Activated T-helper 17 cell treated with anti-CD3 and anti-CD28 coated beads, Interleukin-2, amount 50 U/mL, for 72 hours (primary cell): ENCODE measurements around the gene SLC13A2. TPM values are rescaled to one million over a fixed set of nuclear protein-coding genes. Genes with fewer than 3 reads are reported as not detected.

Experiments
- ATAC-seq: fragments of 150-1000 bp; cut with Tn5 transposase; replicated peaks from 2 replicates; pipeline ENCODE4 v1.10.0; 2021; ENCODE audit warnings: mild to moderate bottlenecking, moderate library complexity
- H3K27ac Mint-ChIP-seq: one replicate; pipeline ENCODE4 v1.8.0; 2022; ENCODE audit warnings: mixed read lengths
- H3K27me3 Mint-ChIP-seq: one replicate; pipeline ENCODE4 v1.8.0; 2022; ENCODE audit warnings: mixed read lengths
- H3K36me3 Mint-ChIP-seq: one replicate; pipeline ENCODE4 v1.8.0; 2022; ENCODE audit warnings: low read depth, mild to moderate bottlenecking, mixed read lengths
- H3K4me1 Mint-ChIP-seq: one replicate; pipeline ENCODE4 v1.8.0; 2022; ENCODE audit warnings: mixed read lengths
- H3K4me3 Mint-ChIP-seq: one replicate; pipeline ENCODE4 v1.8.0; 2022; ENCODE audit warnings: mild to moderate bottlenecking, mixed read lengths
- H3K9me3 Mint-ChIP-seq: one replicate; pipeline ENCODE4 v1.8.0; 2022; ENCODE audit warnings: mixed read lengths
- total RNA-seq, 2 donors: library from RNA; stranded (reverse); gene quantifications; one replicate each; pipeline ENCODE4 v1.2.3, GENCODE V29; 2022

Gene SLC13A2
- total RNA-seq, 2 donors from 2014 or later: not detected

DNA sequence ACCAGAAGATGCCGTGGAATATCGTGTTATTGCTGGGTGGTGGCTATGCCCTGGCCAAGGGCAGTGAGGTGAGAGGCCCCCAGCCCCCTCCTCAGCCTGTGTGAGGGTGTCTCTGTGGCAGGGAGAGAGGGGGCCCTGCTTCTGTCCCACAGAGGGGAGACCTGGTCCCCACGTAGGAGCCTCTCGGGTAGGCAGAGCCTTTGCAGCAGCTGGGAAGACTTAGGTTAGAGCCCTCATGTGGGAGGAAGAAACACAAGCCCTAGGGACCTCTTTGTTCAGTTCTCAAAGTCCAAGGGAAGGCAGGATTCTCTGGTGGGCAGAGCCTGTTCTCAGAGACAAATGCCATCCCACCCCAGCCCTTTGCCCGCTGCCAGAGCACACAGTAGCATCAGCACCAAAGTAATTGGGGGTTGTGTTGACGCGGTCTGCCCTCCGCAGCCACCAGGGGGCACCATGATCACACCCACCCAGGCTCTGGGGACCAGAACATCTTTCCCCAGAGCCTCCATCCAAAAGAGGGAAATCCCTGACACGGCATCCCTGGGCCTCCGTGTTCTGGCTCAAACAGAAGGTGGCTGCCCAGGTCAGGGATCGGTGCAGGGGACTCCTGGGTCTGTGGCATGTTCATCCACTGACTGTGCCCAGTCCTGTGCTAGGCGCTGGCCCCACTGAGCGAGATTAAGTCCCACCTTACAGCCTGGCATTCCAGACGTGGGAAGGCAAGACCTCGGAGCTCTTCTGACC, 21.2 kb downstream of the SLC13A2 start:
- ATAC-seq: peak; percentile 87
- H3K4me3 Mint-ChIP-seq: no peak overlapping the region
- H3K4me1 Mint-ChIP-seq: no peaks in the 10 kb centered on the region
- H3K27me3 Mint-ChIP-seq: peaks cover 5% of the 10 kb centered on the region
- no peaks in the 10 kb centered on the region for H3K36me3 Mint-ChIP-seq
- H3K27ac Mint-ChIP-seq: no peak overlapping the region
- no peaks in the 10 kb centered on the region for H3K9me3 Mint-ChIP-seq

DNA sequence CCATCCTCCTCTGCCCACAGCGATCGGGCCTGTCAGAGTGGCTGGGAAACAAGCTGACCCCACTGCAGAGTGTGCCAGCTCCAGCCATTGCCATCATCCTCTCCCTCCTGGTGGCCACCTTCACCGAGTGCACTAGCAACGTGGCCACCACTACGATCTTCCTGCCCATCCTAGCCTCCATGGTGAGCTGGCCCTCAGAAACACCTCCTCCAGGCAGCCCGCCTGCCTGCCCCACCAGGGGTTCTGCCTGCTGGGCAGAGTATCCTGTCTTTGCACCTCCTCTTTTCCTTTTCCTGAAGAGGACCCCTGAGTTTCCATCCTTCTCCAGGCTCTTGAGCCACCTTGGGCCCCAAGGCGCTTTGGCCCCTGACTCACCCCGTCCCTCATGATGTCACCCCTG, 22.2 kb downstream of the SLC13A2 start:
- Mint-ChIP-seq H3K27me3 (peaks cover 5% of the 10 kb centered on the region), H3K4me3 (no peak overlapping the region), H3K9me3 (no peaks in the 10 kb centered on the region), H3K36me3 (no peaks in the 10 kb centered on the region), H3K4me1 (no peaks in the 10 kb centered on the region), H3K27ac (no peak overlapping the region)
- ATAC-seq: no peak

DNA sequence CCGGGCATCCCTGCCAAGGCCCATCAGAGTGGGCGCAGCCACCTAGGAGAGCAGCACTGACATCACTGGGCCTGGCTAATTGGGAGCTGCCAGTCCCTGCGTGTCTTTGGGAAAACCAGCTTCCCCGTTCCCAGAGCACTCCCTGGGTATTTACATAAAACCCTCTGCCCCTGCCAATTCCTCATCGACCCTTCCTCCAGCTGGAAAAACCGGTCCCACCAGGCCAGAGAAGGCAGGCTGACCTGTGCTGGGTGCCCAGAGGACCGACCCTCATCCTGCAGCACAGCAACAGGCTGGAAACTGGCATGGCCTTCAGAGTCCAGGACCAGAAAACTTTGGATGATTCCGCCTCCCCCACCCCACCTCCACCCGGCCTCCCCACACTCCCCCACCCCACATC, 24.5 kb downstream of the SLC13A2 start:
- Mint-ChIP-seq H3K4me1 (no peaks in the 10 kb centered on the region), H3K4me3 (no peak overlapping the region), H3K9me3 (no peaks in the 10 kb centered on the region), H3K27me3 (peaks cover 1% of the 10 kb centered on the region), H3K36me3 (no peaks in the 10 kb centered on the region), H3K27ac (no peak overlapping the region)
- no peak for ATAC-seq

DNA sequence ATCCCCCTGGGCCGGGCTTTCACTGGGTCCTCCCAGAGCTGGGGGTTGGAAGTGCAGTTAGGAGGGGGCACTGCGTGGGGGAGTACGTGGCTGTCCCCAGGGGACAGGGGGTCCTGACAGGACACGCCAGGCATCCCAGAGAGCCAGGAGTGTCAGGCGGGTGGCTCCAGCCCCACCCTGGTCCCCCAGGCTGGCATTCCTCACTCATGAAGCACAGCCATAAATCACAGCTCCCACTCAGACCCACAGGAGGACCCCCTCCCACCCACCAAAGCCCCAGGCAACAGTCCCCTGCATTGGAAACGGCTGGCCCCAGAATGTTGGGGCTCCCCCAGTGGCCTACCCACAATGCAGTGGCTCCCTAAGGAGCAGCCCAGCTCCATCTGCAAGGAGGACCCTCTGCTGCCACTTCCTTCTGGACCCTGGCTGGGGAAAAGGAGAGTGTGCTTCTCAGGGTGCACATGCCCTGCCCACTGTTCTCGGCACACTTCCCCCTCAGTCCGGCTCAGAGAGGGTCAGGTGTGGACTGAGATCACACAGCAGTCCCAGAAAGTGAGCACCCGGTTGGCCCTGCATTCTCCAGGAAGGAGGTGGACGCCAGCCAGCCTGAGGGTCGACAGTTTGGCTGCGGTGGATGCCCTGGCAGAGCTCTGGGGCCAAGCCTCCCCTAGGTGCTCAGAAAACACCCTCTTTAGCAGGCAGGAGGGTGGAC, 25.4 kb downstream of the SLC13A2 start:
- no peaks in the 10 kb centered on the region for H3K36me3 Mint-ChIP-seq
- H3K27me3 Mint-ChIP-seq: no peaks in the 10 kb centered on the region
- no peak for ATAC-seq
- no peak overlapping the region for H3K4me3 Mint-ChIP-seq
- no peaks in the 10 kb centered on the region for H3K4me1 Mint-ChIP-seq
- H3K27ac Mint-ChIP-seq: no peak overlapping the region
- no peaks in the 10 kb centered on the region for H3K9me3 Mint-ChIP-seq

DNA sequence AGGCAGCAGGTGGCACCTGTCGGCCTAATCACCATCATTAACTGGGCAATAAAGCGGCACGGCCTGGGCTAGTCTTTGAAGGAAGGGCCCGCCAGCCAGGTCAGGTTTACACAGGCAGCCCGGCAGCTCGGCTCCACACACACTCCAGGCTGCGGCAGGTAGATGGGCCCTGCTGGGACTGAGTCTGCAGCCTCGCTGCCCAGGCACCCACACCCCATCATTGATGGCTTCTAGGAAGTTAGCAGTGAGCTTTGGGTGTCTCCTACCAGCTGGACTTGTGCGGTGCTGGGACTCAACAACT, 25.9 kb downstream of the SLC13A2 start:
- H3K4me3 Mint-ChIP-seq: no peak overlapping the region
- no peaks in the 10 kb centered on the region for H3K36me3 Mint-ChIP-seq
- ATAC-seq: no peak
- no peaks in the 10 kb centered on the region for H3K9me3 Mint-ChIP-seq
- H3K27ac Mint-ChIP-seq: no peak overlapping the region
- H3K27me3 Mint-ChIP-seq: no peaks in the 10 kb centered on the region
- no peaks in the 10 kb centered on the region for H3K4me1 Mint-ChIP-seq

DNA sequence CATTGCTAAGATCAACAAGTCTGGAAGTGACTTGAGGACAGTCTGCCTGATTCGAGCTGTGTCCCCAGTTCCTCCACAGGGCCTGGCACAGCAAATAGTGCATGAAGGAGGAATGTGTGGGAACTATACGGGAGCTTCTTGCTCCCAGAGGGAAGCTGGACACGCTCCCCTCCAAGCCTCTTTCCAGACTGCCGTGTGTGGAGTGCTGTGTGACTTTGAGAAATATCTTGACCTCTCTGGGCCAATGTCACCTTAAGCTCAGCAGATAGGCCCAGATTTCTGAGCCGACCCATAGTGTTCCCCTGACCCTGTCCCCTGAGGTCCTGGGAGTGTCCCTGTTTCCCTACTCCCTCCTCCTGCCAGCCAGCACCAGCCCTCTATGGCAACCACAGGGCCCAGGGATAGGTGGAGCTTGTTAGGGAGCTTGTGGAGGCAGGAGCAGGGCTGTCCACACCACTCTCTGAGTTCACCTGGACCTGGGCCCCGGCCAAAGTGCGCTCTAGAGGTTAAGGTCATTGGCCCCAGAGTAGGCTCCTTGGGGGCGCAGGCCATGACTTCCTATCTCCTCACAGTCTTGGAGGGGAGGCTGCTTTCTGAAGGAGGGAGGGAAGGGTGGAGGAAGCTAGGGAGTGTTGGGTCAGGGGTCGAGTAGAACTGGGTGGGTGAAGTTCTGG, 26.4 kb downstream of the SLC13A2 start:
- no peak overlapping the region for H3K27ac Mint-ChIP-seq
- H3K27me3 Mint-ChIP-seq: peaks cover 2% of the 10 kb centered on the region
- no peaks in the 10 kb centered on the region for H3K9me3 Mint-ChIP-seq
- H3K4me1 Mint-ChIP-seq: no peaks in the 10 kb centered on the region
- ATAC-seq: no peak
- no peak overlapping the region for H3K4me3 Mint-ChIP-seq
- H3K36me3 Mint-ChIP-seq: no peaks in the 10 kb centered on the region

DNA sequence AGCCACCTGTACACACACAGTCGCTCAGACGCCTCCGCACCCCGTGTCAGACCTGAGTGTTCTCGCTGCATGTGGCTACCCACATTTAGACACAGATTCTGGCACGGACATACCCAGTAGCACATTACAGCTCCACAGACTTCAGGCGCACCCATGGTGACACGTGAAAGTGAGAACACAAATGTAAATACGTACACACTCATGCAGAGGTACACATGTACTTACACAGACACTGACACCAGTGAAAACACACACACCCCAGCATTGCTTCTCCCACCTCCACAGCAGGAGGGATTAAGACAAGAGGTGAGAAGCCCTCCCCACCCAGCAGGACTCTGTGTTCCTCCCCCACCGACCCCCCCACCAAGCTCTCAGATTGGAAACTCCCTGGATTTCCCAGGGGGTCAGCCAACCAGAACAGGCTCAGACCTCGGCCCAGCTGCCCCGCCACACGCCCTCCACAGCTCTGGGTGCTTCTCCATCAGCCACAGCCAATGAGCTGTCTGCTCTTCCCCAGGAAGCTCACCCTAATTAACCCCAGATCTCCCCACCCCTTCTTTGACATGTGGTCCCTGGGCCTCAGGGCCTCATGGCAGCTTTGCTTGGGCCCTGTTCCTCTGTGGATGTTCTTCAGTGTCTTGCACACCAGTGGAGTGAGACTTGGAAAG, 27.4 kb downstream of the SLC13A2 start:
- Mint-ChIP-seq H3K4me1 (no peaks in the 10 kb centered on the region), H3K9me3 (no peaks in the 10 kb centered on the region), H3K27me3 (peaks cover 10% of the 10 kb centered on the region), H3K36me3 (no peaks in the 10 kb centered on the region), H3K27ac (no peak overlapping the region), H3K4me3 (no peak overlapping the region)
- no peak for ATAC-seq

DNA sequence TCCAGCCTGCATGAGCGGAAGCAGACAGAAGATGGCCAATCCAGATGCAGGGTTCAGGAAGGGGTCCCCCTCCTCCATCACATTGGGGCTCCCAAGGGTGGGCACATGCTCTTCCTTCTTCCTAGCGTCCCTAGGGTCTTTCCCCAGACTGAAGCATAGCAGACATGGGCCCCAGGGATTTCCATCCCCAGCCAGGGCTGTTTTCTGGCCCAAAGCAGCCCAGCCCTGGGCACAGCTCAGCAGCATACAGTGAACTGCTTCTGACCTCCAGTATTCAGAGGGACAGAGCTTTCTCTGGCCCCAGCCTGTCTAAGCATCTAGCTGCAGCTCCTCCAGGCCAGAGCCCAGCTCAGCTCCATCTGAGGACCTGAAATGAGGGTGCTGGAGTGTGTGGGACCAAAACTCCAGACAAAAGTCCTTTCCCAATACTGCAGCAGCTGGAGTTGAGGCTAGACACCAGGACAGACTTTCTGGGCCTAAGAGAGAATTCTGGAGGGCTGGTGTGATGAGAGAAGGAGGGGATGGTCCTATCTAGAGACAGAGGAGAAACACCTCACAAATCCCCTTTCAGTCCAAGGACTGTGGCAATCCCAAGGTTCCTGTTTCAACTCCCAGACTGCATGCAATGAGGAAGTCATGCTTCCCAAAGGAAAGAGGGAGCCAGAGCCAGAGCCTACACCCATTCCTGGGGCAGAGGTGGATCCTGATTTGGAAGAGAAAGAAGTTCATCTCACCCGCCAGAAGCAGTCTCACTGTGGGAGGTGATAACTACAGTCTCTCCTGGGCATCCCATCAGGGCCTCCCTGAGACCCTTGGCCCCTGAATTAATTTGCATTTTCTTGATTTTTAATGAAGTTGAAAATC, 28.2 kb downstream of the SLC13A2 start:
- Mint-ChIP-seq H3K27ac (no peak overlapping the region), H3K36me3 (no peaks in the 10 kb centered on the region), H3K9me3 (no peaks in the 10 kb centered on the region), H3K4me1 (no peaks in the 10 kb centered on the region), H3K4me3 (no peak overlapping the region), H3K27me3 (peaks cover 10% of the 10 kb centered on the region)
- no peak for ATAC-seq

DNA sequence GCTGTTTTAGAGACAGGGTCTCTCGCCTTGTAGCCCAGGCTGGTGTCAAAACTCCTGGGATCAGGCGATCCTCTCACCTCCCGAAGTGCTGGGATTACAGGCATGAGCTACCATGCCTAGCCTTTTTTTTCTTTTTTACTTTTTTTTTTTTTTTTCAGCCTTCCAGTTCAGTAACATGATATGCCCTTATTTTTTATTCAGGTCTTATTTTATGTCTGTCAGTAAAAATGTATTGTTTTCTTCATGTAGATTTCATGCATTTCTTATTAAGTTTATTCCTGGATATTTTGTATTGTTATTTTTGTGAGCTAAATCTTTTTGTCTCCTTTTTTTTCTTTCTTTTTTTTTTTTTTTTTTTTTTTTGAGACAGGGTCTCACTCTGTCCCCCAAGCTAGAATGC, 30.0 kb downstream of the SLC13A2 start:
- Mint-ChIP-seq H3K36me3 (no peaks in the 10 kb centered on the region), H3K27me3 (peaks cover 13% of the 10 kb centered on the region), H3K4me1 (no peaks in the 10 kb centered on the region), H3K27ac (no peak overlapping the region), H3K4me3 (no peak overlapping the region), H3K9me3 (no peaks in the 10 kb centered on the region)
- ATAC-seq: no peak

DNA sequence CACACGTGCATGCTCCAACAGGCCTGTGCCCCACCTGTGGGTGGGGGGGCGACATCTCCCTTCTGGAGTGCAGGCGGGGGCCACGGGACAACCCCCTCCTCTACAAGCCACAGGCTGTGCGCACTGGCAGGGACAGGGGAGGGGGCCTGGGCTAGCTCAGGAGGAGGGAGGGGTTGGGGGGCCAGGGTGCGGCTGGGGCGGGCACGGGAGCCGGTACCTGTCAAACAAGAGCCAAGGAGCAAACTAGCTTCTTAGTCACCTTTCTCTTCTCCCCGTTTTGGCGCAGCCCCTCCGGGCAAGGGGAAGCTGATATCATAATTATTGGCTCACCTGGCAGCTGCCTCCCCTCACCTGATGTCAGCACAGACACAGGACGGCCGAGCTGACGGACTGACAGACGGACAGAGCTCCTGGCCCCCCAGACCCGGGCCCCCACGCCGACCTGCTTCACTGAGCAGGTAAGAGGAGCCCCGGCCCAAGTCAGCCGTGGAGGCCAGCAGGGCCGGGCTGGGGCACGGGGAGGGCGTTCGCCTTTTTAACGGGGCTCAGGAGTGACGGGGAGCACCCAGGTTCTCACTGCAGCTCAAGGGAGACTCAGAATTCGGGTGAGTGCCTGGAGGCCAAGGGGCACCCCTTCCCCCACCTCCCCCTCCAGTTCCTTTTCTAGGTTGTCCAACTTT, 32.7 kb downstream of the SLC13A2 start, which contains the start of gene FOXN1:
FOXN1 (plus strand) TSS at position 363 of the 680 bp plus-strand sequence. CDS start 17,622 bp downstream, outside the sequence.
- Mint-ChIP-seq H3K27ac (no peak within 1 kb of the TSS), H3K9me3 (no peaks in the 10 kb centered on the region), H3K4me1 (no peaks in the 10 kb centered on the region), H3K36me3 (no peaks in the 10 kb centered on the region), H3K4me3 (no peak within 1 kb of the TSS), H3K27me3 (peaks cover 32% of the 10 kb centered on the region)
- ATAC-seq: no peak

DNA sequence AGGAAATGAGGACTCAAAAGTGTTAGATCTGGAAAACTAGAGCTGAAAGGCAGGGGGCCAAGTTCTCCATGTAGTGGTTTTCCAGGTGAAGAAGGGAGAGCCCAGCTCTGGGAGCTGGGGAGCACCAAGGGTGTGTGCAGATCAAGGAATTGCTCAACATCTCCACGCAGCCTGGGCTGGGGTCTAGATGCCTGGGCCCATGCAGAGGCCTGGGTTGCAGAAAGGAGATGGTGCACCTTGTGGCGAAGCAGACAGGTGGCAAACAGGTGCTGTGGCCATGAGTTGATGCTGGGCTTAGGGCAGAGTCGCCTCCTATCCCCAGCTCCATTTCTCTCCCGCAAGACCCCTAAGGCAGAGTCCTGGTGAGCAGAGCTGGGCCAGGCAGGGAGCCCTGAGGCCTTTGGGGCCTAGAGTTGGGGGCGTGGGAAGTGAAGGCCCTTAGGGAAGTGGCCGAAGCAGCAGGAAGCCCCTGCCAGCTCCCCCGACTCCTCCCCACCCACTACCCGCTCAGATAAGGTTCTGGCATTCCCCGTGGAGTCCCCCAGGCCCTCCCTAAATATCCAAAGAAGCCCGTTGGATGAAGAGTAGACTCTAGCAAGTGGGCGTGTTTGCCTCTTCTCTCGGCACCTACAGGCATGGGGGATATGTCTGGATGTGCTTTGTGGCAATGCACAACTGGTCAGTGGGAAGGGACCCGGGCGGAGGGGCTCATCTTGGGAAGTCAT, 33.5 kb downstream of the SLC13A2 start:
- Mint-ChIP-seq H3K4me1 (no peaks in the 10 kb centered on the region), H3K27ac (no peak overlapping the region), H3K36me3 (no peaks in the 10 kb centered on the region), H3K27me3 (peaks cover 32% of the 10 kb centered on the region), H3K4me3 (no peak overlapping the region), H3K9me3 (no peaks in the 10 kb centered on the region)
- no peak for ATAC-seq

DNA sequence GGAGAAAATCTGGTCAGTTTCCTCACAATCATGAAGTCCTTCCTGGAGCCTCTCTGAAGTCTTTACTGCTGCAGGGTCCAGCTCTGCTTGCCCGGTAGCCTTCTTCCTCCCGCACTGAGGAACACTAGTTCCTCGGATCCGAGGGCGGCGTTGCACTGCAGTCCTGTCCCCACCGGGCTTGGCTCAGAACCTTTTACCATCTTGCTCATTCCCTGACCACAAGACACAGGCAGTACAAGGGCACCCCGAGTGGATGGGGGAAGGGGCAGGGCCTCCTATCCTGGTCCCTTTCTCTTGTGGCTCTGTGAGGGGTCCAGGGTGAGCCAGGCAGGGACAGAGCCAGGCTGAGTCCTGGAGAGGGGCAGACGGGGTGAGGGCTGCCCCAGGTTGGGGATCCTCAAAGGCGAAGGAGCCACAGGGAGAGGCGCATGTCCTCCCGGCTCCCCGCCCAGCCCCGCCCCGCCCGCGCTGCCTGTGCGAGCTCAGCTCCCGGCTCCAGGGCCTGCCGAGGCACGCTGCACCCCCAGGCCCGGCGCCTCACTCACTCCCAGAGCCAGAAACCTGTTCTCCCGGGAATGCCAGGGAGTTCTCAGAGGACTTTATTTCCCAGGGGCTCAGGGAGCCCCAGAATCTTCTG, 34.2 kb downstream of the SLC13A2 start:
- Mint-ChIP-seq H3K9me3 (no peaks in the 10 kb centered on the region), H3K27ac (no peak overlapping the region), H3K4me1 (no peaks in the 10 kb centered on the region), H3K36me3 (no peaks in the 10 kb centered on the region), H3K27me3 (peaks cover 32% of the 10 kb centered on the region), H3K4me3 (no peak overlapping the region)
- ATAC-seq: no peak
